SIG-M5 treated with dmso at 0.1 percent for 504 hours (cell line): Measurements from ENCODE around the gene SMIM26.

Experiments
- DNase-seq: peaks from one replicate; lab custom pipeline; 2025; ENCODE audit not compliant: unreplicated experiment; lab: John Stamatoyannopoulos, UW

Gene SMIM26

GRCh38 chr20:18578581-18578980, 11.3 kb downstream of the SMIM26 start:
- no peak for DNase-seq

- DNase-seq, result no peak
Measured at GRCh38 chr20:18580012-18580411, 12.8 kb downstream of the SMIM26 start.

- no peak for DNase-seq
Measured at GRCh38 chr20:18585134-18585533, 17.9 kb downstream of the SMIM26 start.

GRCh38 chr20:18587665-18588573, 20.7 kb downstream of the SMIM26 start, which contains the start of gene DTD1:
TSS of gene DTD1 (plus strand) at chr20:18588054. CDS start at chr20:18588073, 19 bp downstream.
- DNase-seq, result peak; percentile 83

GRCh38 chr20:18588574-18588933, 21.3 kb downstream of the SMIM26 start:
- DNase-seq, result no peak

GRCh38 chr20:18589941-18590674, 22.9 kb downstream of the SMIM26 start:
- no peak for DNase-seq

GRCh38 chr20:18596270-18596669, 29.0 kb downstream of the SMIM26 start:
- no peak for DNase-seq

GRCh38 chr20:18609741-18610140, 42.5 kb downstream of the SMIM26 start:
- no peak for DNase-seq

GRCh38 chr20:18611492-18611891, 44.3 kb downstream of the SMIM26 start:
- no peak for DNase-seq

- DNase-seq, result no peak
Measured at GRCh38 chr20:18613553-18613952, 46.3 kb downstream of the SMIM26 start.

- no peak for DNase-seq
Measured at GRCh38 chr20:18614244-18614643, 47.0 kb downstream of the SMIM26 start.

GRCh38 chr20:18615020-18615650, 47.9 kb downstream of the SMIM26 start:
- DNase-seq, result no peak
